GM19395 (cell line): ENCODE data around the gene RAI1.
"Not testable (repeated sequence)": the region's sequence is repeated elsewhere in the genome, so short reads cannot be mapped to it uniquely, and the experiment has no call there.

ENCODE experiments used
- ATAC-seq: cut with Tn5 transposase; IDR thresholded peaks from one replicate; pipeline ENCODE4 v1.9.1; 2021; ENCODE audit warnings: mild to moderate bottlenecking, moderate library complexity; ENCODE audit not compliant: unreplicated experiment

RAI1 gene

DNA sequence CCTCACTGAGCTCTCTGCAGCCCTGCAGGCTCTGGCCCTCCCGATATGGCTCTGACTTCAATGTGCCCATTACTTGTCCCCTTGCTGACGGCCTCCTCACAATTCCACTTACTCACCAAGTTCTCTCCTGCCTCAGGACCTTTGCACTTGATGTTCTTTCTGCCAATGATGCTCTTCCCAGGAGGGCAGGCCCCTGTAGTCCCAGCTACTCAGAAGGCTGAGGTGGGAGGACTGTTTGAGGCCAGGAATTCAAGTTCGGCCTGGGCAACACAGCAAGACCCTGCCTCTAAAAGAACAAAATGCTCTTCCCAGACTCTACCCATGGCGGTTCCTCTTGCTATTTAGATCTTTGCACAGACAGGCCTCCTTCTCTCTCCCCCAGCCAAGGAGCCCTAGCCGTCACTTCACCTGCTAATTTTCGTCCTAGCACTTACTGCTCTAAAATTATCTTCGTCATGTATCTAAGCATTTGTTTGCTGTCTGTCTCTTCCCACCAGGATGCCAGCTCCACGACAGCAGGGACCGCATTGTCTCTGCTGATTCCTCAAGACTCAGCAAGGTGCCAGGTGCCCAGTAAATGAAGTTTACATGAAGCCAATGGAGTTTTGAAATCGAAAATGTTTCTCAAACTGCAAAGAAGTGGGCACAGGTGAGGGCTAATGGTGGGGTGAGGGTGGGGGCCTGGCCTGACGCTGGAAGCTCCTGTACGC lies 626 bp upstream of the RAI1 start:
- no peak for ATAC-seq

DNA sequence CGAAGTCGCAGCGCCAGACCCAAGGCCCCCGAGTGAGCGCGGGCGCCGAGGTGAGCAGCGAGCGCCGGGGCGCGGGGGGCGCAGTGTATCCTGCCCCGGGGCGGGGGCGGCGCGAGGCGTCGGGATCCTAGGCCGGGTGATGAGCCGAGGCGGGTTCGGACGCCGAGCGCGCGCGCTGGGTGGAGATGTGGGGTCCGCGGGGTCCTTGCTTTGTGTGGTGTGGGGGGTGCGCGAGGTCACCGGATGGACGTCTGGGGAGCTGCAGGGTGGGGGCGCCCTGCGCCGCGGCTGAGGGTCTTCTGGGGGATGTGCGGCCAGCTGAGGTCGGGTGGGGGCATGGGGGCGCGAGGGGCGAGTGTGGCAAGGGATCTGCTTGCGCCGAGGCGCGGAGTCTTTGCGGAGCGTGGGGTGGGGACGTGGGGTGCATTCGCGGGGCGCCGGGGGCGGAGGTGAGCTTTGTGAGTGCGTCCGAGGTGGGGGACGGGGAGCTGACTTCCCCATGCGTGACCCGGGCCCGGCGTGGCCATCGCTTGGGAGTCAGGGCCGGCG lies 560 bp downstream of the RAI1 start:
- peak; percentile 11 for ATAC-seq

DNA sequence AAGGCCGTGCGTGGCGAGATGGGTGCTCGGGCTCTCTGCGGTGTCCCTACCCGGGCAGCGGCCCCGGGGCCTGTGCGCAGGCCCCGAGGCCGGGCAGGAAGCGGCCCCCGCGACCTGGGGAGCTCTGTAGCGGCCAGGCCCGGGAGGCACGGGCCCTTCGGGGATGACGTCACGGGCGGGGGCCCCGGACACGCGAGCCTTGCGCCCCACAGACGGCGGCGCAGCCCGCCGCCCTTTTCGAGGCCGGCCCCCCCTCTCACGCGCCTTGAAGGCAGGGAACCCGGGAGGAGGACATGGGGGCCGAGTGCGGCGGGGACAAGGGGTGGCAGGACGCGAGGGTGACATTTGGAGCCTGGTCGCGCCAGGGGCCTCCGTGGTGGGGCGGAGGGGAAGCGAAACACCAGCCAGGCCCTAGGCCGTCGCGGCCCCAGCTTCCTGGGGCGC lies 1.1 kb downstream of the RAI1 start:
- ATAC-seq, result peak; percentile 45

DNA sequence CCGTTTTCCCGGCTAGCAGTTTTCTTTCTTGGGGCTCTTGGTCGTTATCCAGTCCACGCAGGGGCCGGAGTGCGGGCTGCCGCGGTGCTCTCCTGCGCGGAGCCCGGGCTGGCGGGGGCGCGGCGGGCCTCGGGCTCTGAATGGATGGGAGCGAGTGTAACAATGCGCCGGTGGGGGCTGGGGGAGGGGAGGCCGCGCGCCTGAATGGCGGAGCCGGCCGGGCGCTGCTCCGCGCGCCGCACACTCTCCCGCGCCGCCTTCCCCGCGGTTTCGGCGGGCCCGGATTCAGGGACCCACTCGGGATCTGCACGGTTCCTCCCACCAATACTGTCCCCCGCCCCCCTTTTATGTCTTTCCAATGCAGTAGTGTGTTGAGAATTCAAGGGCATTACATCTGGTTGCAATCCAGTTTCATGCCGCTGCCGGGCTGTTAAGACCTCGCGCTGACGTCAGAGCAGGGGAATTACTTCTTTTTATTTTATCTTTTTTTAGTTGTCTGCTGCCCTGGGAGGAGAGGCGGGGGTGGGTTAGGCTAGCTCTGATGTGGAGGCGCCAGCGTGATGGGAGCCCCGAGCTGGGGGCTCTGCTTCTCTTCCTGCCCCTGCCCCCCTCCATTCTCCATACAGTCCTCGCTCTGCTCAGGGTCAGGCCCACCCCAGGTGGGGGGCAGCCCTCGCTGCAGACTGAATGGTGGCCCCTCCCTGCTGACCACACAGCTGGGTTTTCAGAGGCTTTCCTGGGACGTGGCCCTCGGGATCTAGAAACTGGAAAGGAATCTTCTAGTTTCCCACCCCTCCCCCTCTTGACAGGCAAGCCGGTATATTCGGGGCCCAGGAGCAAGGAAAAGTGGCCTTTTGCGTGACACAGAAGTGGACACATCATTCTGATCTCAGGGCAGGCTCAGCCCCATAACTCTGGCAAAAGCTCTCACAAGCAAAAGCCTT lies 1.8 kb downstream of the RAI1 start:
- ATAC-seq, result peak; percentile 28

DNA sequence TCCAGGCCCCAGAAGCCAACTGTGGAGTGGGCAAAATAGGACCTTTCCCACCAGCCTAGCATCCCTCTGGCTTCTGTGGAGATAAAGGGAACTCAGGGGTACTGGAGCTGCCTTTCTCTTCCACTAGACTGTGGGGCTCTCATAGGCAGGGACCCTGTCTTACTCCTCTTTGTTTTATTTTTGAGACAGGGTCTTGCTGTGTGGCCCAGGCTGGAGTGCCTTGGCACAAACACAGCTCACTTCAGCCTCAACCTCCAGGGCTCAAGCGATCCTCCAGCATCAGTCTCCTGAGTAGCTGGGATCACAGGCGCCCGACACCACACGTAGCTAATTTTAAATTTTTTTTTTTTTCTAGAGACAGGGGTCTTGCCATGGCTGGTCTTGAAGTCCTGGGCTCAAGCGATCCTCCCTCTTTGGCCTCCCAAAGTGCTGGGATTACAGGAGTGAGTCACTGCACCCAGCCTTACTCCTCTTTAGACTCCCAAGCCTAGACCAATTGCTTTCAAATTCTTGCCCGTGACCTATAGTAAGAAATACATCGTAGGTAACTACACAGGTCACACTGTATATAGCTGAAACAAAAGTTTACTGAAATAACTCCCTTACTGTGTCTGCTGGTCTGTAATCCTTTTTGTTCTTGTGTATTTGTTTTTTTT lies 2.6 kb downstream of the RAI1 start:
- ATAC-seq, result no peak

DNA sequence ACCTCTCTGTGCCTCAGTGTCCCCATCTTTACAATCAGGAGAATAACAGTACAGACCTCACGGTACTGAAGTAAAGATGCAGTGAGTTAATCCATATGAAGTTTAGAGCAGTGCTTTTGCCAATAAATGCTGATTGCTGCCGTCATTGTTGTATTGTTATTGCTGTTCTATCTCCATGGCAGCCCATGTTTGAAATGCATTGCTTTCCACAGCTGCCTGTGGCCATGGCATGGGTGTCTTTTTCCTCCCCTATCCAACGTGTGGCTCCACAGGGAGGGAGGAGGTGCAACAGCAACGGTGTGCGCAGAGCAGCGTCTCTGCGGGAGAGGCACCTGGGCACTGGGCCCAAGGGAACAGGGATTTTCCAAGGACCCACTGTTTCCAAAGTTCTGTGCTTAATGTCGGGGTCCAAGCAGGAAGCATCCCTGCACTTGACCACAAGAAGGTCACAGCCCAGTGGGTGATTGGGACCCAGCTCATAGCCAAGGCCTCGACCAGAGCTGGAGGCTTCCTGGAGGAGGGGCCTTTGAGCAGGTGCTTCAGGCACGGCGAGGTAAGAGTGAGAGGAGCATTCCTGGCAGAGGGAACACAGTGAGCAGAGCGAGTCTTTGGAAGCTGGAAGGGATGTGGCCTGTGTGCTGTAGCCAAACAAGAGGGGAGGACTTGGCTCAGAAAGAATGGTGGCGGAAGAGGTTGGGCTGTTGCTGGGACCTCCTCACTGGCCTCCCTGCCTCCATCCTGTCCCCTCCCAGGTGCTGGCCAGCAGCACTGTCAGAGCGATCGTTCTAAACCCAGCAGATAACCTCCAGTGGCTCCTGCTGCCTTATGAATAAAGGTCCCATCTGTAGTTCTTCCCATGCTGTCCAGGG lies 3.9 kb downstream of the RAI1 start:
- no peak for ATAC-seq

DNA sequence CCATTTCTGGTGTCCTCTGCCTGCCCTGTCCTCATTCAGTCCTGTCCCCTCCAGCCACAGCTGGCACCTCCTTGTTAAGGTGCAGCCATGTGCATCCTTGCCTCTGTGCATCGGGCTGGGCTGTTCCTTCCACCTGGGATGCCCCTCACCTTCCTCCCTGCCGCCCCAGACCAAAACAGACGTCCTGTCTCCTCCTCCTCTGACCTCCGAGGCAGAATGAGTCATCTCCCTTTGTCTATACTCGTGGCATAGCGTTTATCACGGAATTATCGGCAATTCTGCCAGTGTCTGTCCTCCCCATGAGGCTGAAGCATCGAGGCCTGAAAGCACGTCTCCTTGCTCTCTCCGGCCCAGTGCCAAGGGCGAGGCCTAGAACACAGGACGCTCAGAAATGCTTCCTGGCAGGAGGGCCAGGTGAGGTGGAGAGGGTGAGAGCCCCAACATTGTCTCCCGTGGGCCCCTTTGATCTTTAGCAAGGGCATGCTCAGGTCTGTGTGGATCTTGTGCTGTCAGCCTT lies 4.6 kb downstream of the RAI1 start:
- no peak for ATAC-seq

DNA sequence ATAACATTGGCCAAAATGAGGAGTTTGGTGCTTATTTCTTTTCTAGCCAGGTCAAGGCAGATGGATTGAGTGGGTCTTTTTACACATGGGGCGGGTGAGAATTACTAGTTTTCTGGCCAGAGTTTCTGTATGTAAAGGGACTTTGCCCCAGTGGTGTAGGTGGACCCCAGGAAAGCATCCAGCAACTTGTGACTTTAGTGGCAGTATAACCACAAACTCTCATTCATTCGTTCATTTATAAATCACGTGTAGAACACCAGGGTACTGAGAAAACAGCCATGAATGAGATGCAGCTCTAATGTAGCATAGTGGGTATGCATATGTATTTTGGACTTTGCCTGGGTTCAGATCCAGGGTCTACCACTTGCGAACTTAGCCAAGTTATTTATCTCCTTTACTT lies 8.1 kb downstream of the RAI1 start:
- no peak for ATAC-seq

DNA sequence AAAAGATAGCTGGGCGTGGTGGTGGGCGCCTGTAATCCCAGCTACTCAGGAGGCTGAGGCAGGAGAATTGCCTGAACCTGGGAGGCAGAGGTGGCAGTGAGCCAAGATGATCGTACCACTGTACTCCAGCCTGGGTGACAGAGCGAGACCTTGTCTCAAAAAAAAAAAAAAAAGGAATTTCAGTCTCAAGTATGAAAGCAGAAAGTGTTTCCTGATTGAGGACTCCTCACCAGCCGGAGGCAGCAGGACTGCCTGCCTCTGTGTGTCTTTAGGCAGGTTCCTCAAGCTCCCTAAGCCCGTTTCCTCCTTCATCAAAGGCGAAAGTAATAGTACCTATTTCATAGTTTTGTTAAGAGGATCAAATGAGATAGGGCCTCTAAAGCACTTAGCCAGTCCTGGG lies 9.0 kb downstream of the RAI1 start:
- ATAC-seq, result not testable (repeated sequence)

DNA sequence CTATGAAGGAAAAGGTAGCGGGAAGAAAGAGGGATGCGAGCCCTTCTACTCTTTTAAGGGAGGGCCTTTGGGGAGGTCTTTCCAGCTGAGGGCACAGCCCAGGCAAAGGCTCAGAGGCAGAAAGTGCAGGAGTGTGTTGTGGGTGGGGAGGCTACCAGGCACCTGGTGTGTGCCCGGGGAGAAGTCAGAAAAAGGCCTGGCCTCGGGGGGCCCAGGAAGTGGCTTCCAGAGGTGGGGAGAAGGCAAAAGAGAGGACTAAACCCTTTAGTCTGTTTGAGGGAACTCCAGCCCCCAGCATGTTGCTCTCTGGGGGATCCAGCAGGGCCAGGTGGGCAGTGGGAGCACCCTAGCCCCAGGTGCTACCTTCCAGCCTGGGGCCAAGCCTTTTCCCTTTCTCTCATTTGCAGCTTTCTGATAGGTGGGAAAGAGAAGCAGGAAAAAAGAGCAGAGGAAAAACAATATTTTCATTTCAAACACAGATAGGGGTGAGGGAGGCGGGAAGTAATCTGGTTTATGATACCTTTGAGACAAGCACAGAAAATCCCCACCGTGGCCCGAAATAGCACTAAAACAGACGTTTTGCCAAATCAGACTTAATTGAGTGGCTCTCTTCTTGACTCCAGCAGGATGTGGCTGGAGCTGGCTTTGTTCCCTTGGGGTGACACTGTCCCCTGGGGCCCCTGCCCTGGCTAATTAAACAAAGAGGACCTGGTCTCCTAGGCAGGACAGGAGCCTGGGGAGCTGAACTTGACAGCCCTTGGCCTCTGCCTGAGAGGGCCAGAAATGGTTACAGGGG lies 10.4 kb downstream of the RAI1 start:
- ATAC-seq, result no peak

DNA sequence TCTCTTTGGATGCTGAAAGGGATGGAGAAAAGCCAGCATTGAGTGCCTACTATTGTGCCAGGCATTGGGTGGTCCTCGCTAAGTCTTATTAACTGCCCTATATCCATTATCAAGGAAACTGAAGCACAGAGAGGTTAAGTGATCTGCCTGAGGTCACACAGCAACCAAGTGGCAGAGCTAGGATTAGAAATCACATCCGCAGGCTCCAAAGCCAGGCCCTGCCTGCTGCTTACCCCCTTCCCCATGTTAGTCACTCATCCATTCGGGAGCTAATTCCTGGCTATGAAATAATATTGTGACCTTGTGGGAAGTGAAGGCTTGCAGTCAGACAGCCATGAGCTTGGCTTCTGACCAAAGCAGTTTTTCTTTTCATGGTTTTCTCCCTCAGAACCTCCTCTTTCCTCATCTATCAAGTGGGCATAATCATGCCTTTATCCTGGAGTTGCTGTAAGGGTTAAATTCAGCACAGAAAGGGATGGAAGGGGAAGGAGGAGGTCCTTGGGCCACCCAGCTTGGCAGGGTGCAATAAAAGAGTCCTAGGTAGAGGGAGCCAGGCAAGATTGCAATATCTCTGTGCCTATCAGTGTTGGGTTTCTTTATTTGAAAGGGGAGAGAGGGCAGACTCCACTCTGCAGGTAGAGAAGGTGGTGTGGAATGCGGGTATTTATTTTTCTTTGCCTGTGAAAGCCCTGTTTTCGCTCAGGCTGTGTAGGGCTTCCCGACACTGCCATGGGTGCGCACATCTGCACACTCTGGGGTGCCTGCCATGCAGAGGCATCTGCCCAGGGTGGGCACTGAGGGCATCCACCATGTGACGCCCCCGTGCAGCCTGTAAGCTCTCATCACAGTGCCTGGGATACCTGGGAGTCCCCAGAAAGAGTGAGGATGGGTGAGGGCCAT lies 11.3 kb downstream of the RAI1 start:
- no peak for ATAC-seq

DNA sequence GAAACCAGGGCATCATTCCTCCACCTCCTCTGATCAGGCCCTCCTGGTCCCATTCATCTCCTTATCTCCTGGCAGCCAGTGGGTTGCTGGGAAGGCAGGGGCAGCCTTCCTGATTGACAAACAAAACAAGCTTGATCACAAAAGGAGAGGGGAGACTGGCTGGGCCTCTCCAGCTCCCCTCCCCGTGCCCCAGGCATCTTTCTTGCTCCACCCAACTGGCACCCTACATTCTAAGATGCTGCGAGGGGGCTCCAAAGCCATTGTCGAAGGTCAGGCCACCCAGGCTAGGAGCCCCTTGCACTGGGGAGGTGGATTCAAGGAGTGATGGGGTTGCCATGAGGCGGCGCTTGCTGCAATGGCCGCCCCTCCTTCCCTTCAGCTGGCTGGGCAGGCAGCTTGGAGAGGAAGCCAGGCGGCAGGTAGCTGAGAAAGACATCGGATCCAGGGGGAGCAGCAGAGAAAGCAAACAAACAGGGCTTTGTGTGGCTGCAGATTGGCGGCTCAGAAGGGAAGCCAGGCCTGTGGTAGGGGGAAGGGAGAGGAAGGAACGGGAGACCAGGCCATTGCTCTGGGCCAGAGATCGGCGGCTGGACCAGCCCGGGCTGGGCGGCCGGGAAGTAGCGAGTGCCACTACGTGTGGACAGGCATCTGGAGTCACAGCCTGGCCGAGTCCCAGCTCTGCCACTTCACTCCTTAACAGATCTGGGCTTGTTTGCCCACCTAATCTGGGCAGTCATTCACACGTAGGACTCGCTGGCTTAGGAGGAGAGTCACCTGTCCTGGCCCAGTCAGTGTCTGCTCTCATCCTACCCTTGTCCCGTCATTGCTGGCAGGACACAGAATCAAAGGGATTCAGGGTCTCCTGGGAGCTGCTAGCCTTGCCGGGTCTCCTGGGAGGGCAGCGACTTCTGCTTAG lies 12.3 kb downstream of the RAI1 start:
- no peak for ATAC-seq

DNA sequence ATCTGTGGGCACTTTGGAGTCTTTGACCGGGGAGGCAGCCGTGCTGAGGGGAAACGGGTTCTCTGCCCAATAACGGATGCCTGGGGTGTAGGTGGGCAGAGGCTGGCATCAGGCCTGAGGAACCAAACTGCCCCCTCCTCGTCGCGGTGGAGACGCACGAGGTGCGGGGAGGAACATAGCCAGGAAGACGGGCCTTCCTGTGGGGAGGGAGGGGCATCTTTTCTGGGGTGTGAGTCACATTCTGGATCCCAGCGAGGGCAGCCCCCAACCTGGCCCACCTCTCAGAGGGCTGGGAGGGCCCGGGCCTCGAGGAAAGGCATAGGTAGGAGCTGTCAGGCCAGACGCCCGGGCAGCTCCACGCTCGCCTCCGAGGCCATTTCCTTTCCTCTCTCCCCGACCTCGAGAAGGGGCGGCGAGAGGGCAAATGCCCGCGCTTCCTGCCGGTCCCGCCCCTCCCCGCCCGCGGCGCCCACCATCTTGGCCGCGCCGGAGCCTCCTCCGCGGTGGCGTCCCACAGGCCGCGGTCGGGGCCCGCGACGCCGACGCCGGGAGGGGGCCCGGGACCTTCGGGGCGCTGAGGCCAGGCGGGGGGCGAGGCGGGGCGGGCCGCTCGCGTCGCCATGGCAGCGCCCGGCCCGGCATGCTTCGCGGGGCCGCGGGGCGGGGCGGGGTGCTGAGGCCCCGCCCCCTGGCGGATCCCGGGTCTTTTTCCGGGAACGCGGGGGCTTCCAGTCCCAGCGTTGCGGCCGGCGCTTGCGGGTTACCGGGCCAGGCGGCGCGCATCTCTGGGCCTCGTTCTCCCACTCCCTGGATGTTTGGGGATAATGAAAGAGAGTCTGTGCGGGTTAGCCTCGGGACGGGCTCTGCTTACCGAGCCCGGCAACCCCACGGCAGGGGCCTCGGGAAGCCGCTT lies 13.2 kb downstream of the RAI1 start:
- ATAC-seq, result peak; percentile 45

DNA sequence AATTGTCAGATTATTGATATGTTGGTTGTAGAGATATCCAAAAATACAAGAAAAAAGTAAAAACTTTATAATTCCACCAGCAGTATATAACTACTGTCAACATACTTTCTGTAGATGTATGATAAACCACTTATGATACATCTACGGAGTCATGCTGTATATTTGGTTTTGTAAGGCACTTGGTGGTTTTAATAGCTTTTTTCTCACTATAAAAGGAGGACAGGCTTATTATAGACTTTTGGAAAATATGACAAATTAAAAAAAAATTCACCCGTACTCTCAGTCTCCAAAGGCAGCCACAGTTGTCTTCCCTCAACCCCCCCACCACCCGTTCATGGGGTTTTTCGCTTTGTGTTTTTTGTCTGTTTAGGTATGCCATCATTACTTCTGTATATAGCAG lies 14.8 kb downstream of the RAI1 start:
- no peak for ATAC-seq

DNA sequence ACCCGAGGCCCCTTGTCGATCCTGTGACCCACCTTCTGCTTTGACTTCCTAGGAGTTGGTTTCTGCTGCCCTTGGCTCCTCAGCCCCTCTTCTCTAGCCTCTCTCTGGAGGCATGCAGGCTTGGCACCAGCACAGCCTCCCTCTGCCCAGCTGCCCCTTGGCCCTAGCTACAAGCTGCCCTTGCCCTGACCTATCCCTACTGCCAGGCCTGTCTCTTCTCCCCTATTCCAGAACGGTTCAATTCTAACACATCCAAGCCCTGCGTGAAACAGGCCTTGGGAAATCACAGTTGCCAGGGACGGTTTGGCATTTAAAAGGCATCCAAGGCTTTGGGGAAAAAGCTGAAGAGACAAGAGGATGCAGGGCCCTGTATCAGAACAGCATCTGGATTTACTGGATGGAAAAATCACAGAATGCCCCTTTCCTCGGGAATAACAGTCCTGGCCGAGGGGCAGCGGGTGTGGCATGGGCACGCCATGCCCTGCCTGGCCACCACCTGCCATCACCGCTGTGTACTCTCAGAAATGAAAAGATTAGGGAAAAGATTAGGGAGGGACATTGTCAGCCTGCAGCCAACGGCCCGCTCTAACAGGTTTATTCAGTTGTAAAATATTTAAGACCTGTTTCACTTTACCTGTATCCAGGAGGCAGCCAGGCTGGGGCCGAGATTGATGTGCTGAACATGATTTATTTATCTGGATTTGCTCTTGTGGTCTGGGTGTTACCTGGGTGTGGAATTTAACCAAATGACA lies 15.8 kb downstream of the RAI1 start:
- ATAC-seq, result no peak
